GM18858 (cell line): ENCODE measurements around the gene TMEM59L.

Experiments used
- ATAC-seq: cut with Tn5 transposase; IDR thresholded peaks from one replicate; pipeline ENCODE4 v1.9.1; 2021; ENCODE audit not compliant: unreplicated experiment

Gene TMEM59L

GRCh38 chr19:18656337-18657086 lies 43.8 kb downstream of the TMEM59L start:
- ATAC-seq, result no peak

GRCh38 chr19:18657590-18658365 lies 45.1 kb downstream of the TMEM59L start:
- no peak for ATAC-seq

- no peak for ATAC-seq
These were observed 45.7 kb downstream of the TMEM59L start for GRCh38 chr19:18658366-18658855.

- ATAC-seq, result no peak
These were observed 46.8 kb downstream of the TMEM59L start for GRCh38 chr19:18659281-18660050.

DNA sequence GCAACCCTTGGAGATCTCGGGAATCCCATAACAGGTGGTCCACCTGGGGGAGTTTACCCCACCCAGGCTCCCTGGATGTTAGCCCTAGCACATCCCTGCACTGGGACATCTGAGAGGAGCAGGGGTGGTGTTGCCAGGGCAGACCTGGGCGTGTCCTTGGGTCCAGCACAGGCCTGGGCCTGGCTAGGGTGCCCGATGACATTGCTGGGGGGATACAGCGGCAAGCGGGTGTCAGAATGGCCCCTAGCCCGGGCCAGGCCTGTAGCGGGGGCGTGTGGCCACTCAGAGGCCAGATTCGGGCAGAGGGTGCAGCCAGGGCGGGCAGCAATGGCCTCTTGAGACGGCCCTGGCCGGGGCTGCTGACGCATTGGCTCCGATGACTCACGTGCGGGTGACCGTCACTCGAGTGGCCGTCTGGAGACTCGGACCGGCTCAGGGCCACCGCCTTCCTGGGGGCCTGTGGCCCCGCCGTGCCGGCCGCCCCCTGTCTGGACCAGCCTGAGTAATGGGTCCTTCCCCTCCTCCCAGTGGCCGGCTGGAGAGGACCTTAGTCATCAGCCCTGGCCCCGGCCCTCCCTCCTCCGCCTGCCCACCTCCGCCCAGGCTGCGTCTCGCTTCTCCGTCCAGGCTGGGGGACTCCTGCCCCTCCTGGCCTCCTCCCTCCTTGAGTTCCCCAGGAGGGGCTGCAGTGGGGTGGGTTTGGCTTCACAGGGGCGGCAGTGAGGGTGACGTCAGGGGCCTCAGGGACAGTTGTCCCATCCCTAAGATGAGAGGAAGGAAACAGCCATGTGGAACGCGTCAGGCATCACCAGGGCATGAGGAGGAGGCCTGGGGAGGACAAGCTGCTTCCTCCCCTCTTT lies 47.6 kb downstream of the TMEM59L start:
- ATAC-seq, result no peak

GRCh38 chr19:18660939-18661670 lies 48.4 kb downstream of the TMEM59L start:
- no peak for ATAC-seq

- no peak for ATAC-seq
These were observed 50.5 kb downstream of the TMEM59L start for GRCh38 chr19:18662972-18663732.

DNA sequence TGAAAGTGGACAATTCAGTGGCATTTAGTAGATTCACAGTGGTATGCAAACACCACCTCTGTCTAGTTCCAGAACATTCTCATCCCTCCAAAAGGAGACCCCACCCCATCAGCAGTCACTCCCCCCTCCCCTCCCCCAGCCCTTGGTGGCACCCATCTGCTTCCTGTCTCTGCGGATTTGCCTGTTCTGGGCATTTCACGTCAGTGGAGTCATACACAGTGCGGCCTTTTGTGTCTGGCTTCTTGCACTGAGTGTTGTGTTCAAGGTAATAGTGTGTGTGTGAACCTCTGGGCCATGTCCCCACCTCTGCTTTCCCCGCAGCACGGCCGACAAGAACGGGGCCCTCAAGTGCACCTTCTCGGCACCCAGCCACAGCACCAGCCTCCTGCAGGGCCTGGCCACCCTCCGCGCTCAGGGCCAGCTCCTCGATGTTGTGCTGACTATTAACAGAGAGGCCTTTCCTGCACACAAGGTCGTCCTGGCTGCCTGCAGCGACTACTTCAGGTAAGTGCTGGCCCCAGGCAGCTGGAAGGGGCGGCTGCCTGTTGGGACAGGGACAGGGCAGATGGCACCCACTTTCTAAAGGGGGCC lies 51.4 kb downstream of the TMEM59L start:
- no peak for ATAC-seq

GRCh38 chr19:18665771-18666202 lies 53.1 kb downstream of the TMEM59L start:
- ATAC-seq, result no peak

GRCh38 chr19:18666317-18666716 lies 53.6 kb downstream of the TMEM59L start:
- no peak for ATAC-seq

DNA sequence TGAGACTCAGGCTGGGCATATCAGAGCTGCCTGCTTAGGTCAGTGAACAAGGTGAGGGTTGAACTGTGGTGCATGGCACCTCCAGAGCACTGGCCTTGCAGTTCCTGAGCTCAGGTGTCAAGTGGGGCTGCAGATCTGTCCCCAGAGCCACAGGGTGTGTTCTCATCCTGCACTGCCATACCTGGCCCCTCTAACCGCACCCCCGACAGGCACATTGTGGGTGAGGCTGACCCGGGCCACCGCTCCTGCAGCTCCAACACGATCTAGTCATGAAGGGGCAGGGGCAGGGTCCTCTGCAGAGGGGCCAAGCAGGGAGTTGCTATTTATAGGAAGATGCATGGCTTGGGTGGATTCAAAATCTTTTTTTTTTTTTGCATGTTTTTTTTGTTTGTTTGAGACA lies 54.1 kb downstream of the TMEM59L start:
- no peak for ATAC-seq

GRCh38 chr19:18667531-18668251 lies 55.0 kb downstream of the TMEM59L start:
- no peak for ATAC-seq

DNA sequence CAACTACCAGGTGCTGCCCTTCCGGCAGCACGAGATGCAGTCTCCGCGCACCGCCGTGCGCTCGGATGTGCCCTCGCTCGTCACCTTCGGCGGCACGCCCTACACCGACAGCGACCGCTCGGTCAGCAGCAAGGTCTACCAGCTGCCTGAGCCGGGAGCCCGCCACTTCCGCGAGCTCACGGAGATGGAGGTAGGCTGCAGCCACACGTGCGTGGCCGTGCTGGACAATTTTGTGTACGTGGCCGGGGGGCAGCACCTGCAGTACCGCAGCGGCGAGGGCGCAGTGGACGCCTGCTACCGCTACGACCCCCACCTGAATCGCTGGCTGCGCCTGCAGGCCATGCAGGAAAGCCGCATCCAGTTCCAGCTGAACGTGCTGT lies 55.6 kb downstream of the TMEM59L start:
- no peak for ATAC-seq

DNA sequence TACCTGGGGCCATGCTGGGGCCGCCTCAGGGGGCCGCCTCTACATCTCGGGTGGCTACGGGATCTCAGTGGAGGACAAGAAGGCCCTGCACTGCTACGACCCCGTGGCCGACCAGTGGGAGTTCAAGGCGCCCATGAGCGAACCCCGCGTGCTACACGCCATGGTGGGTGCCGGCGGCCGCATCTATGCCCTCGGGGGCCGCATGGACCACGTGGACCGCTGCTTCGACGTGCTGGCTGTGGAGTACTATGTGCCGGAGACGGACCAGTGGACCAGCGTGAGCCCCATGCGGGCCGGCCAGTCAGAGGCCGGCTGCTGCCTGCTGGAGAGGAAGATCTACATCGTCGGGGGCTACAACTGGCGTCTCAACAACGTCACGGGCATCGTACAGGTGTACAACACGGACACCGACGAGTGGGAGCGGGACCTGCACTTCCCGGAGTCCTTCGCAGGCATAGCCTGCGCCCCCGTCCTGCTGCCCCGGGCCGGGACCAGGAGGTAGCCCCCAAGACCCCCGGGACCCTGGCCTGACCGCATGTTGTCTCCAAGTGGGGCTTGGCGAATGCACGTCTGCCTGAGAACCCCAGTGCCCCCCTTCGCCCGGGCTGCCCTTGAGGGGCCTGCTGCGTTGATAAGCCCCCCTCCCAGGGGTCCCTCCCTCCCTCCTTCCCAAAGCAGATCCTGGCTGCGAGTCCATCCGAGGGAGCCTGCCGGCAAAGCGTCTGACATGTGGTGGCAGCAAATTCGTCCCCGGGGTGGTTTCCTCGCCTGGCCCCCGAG lies 56.3 kb downstream of the TMEM59L start:
- ATAC-seq, result no peak

- no peak for ATAC-seq
These were observed 56.8 kb downstream of the TMEM59L start for GRCh38 chr19:18669524-18669817.

GRCh38 chr19:18669883-18670282 lies 57.2 kb downstream of the TMEM59L start:
- ATAC-seq, result no peak

GRCh38 chr19:18670312-18670711 lies 57.6 kb downstream of the TMEM59L start:
- ATAC-seq, result no peak
